Skin epidermis (tissue), 12 donors: ENCODE results near the gene OR5K2.
A peak's percentile ranks its signal among the peaks of the same experiment; 100 is the strongest.

Experiments used
- H3K27ac ChIP-seq, 21 experiments: fragments of 200-600 bp; sonication (generic) in 11 of 21; one replicate each; pipeline ENCODE4 v1.5.0; 2020; ENCODE audit warnings: mild to moderate bottlenecking in 3 of 21, inconsistent platforms in 2 of 21, moderate library complexity in 2 of 21
- H3K4me3 ChIP-seq, 7 experiments: fragments of 200-600 bp; sonication (generic) in 2 of 7; one replicate each; pipeline ENCODE4 v1.5.0; 2020; ENCODE audit warnings: inconsistent platforms in 2 of 7, mild to moderate bottlenecking in 2 of 7, moderate library complexity in 1 of 7

The OR5K2 gene

GRCh38 chr3:98497381-98497780 lies at the start of gene OR5K2:
Gene OR5K2, plus strand, starts transcription at chr3:98497681. Its CDS starts 0 bp downstream, at chr3:98497681.
- Histone ChIP-seq H3K27ac (no peak within 1 kb of the TSS), H3K4me3 (no peak within 1 kb of the TSS)

DNA sequence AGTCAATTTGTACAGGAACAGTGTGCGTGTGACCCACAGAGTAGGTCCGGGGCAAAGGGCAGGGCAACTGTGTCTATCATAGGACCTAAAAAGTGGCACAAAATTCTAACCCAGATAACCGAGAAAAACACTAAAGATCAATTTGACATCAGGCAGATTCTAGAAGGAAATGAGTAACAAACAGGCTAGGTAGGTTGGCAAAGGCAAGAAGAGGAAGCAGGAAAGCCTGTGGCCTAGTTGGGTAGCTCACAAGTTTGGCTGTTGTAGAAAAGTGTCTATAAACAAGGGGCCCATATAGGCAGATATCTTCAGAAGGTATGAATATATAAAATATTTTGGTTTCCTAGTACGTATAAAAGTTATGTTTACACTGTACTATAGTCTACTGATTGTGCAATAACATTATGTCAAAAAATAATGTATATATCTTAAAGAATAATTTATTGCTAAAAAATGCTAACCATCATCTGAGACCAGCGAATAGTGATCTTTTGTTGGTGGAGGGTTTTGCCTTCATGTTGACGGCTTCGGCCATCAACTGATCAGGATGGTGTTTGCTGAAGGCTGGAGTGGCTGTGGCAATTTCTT lies 47.8 kb upstream of the OR5K2 start:
- H3K4me3 ChIP-seq, result no peak overlapping the region
- peak overlapping the region in 1 of 21 experiments; percentile 45 for H3K27ac ChIP-seq

- Histone ChIP-seq H3K4me3 (no peak overlapping the region), H3K27ac (peak overlapping the region in 1 of 21 experiments; percentile 45)
These were observed 47.1 kb upstream of the OR5K2 start for GRCh38 chr3:98450372-98450771.

DNA sequence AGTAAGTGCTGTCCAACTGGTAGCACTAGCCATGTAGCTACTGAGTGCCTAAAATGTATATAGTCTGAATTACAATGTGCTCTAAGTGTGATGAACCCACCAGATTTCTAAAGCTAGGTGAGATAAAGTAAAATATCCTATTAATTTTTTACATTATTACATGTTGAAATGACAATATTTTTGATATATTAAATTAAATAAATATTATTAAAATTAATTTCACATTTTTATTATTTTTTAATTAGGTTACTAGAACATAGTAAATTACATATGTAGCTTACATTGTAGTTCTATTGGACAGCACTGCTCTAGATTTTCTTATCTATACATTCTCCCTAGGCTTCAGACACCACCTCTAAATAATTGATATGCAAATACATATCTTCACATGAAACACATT lies 43.7 kb upstream of the OR5K2 start:
- no peak overlapping the region for H3K4me3 ChIP-seq
- no peak overlapping the region for H3K27ac ChIP-seq

DNA sequence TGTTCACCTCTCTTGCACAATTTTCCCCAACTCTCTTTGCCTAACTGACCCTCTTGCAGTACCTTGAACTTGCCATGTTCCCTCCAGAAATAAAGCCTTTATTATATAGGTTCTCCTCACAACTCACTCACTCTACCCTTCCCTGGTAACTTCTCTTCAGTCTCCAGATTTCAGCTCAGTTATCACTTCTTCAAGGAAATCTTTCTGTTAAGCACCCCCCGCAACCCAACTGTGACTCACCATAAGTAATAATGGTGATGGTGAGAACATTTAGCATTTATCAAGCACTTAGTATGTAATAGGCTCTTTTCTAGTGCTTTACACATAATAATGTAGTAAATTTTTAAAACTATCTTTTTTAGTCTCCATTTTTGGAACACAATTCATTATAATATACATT lies 42.6 kb upstream of the OR5K2 start:
- Histone ChIP-seq H3K27ac (no peak overlapping the region), H3K4me3 (no peak overlapping the region)

GRCh38 chr3:98457543-98457942 lies 39.9 kb upstream of the OR5K2 start:
- H3K27ac ChIP-seq, result no peak overlapping the region

DNA sequence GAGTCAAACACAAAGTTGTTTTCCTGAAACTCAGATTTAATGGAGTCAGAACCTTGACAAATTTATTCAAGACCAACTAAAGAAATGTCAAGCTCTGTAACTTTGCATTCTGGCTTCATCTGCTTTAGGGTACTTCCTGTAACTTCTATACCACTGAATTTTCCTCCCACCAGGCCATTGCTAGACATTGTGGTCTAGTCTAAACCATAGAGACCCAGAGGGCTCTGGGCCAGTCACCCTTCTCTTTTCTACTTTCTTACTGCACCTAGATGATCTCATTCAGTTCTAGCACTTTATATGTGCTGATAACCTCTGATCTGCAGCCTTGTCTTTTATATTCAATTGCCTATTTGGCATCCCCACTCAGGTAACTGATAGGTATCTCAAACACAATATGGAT lies 37.3 kb upstream of the OR5K2 start:
- Histone ChIP-seq H3K27ac (no peak overlapping the region), H3K4me3 (no peak overlapping the region)

More at GRCh38 chr3:98457543-98457942, 39.9 kb upstream of the OR5K2 start:
- no peak overlapping the region for H3K4me3 ChIP-seq

GRCh38 chr3:98462901-98463300 lies 34.6 kb upstream of the OR5K2 start, which contains the start of gene OR5K1:
Gene OR5K1, plus strand, starts transcription at chr3:98463201. Its CDS starts 6,376 bp downstream, at chr3:98469577.
- no peak within 1 kb of the TSS for H3K27ac ChIP-seq
- no peak within 1 kb of the TSS for H3K4me3 ChIP-seq

GRCh38 chr3:98482717-98483482 lies 14.6 kb upstream of the OR5K2 start:
- no peak overlapping the region for H3K4me3 ChIP-seq
- no peak overlapping the region for H3K27ac ChIP-seq

- Histone ChIP-seq H3K4me3 (no peak overlapping the region), H3K27ac (no peak overlapping the region)
These were observed 13.9 kb upstream of the OR5K2 start for GRCh38 chr3:98483626-98484025.

DNA sequence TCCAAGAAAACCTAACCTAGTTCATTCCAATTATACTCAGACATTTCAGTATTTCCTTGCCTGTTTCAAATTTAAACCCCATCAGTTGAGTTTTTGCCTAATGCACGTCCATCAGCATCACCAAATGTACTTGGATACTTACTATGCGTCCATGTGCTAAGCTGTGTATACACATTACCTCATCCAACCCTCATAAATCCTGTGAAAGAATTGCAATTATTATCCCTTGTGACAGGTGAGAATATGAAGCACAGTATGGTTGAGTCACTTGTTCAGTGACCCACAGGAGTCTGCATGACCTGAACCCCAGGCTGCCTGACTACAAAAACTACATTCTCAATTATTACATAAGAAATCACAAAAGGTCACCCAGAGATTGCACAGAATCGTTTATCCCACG lies 2.5 kb downstream of the OR5K2 start:
- no peak overlapping the region for H3K27ac ChIP-seq
- H3K4me3 ChIP-seq, result no peak overlapping the region

- Histone ChIP-seq H3K4me3 (no peak overlapping the region), H3K27ac (peak overlapping the region in 1 of 21 experiments; percentile 2)
These were observed 3.8 kb downstream of the OR5K2 start for GRCh38 chr3:98501270-98501669.

DNA sequence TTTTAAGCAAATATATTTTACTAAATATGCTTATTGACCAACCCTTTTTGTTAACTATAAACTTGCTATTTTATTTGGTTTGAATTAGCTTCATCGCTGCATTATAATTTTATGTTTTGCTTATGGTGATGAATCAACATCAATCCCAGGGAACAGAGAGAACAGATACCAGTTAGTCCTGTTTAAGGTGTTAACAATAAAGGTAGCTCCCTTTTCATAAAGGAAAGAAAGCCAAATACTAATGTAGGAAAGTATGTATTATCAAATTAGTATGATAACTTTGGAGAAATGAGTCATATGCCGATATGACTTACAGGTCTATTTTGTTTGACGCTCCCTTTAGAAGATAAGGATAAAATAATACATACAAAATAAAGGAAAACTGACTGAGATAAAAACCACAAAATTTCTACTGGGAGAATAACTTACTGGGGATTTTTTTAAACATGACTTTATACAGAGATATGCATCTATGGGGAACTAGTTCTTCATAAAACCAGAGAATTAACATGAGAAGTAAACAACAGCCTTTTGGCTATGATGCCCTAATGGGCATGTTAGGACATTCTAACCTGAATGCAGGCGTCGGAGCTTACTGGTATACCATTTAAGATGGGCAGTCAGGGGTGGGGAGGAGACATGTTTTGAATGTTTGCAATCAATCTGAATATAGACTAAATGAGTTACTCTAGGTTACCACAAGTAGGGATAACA lies 4.5 kb downstream of the OR5K2 start:
- Histone ChIP-seq H3K4me3 (no peak overlapping the region), H3K27ac (no peak overlapping the region)

DNA sequence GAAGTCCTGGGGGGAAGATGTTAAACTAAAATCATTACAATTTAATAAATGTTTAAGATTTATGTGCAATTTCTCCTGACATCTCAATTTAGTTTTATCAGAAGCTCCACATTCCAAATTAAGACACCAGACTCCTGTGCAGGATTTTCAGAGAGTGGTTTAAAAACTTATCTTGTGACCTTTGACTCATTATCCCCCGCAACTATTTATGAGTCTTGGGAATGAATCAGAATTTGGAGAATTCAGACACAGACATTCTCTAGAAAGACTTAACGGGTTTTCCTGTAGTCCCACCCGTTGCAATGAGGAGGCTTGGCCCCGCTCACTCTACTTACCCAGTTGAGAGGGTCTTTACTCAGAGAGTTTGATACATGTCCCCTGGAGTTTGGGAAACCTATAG lies 7.1 kb downstream of the OR5K2 start:
- Histone ChIP-seq H3K27ac (no peak overlapping the region), H3K4me3 (no peak overlapping the region)

GRCh38 chr3:98508582-98508981 lies 11.1 kb downstream of the OR5K2 start:
- Histone ChIP-seq H3K27ac (no peak overlapping the region), H3K4me3 (no peak overlapping the region)

GRCh38 chr3:98512576-98512975 lies 15.1 kb downstream of the OR5K2 start:
- H3K4me3 ChIP-seq, result no peak overlapping the region
- H3K27ac ChIP-seq, result peak overlapping the region in 1 of 21 experiments; percentile 37

DNA sequence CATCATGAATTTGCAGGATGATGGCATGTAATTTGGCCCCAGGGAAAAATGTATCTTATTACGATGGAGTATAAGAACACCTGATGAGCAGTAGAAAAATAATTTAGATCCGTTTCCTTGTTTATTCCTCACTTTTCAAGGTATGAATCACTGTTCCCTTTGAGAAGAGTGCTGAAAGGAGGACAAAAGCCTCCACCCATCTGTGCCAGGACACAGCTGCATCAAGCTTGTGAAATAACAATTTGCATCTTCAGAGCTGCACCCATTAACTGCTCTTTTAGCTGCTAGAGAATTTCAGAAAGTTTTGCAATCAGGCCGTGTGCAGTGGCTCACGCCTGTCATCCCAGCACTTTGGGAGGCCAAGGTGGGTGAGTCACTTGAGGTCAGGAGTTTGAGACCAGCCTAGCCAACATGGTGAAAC lies 15.6 kb downstream of the OR5K2 start:
- H3K27ac ChIP-seq, result no peak overlapping the region
- no peak overlapping the region for H3K4me3 ChIP-seq

GRCh38 chr3:98513736-98514135 lies 16.3 kb downstream of the OR5K2 start:
- Histone ChIP-seq H3K4me3 (no peak overlapping the region), H3K27ac (no peak overlapping the region)

DNA sequence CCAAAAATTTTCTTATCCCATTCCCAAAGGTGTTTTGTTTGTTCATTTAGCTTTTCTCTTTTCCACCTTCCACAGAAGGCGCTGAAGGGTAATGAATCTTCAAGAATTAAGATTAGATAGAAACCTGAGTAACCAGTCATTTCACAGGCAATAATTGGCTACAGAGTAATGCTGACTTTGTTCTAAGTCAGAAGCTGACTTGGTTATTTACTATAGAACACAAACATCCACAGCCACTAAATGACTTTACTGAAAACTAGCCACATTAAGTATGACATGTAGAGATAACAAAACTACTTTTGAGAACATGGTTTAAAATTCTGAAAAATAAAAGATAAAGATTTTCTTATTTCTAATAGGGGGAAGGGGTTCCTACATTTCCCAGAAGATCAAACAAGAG lies 17.5 kb downstream of the OR5K2 start:
- H3K27ac ChIP-seq, result no peak overlapping the region
- no peak overlapping the region for H3K4me3 ChIP-seq

GRCh38 chr3:98518816-98519215 lies 21.3 kb downstream of the OR5K2 start:
- Histone ChIP-seq H3K27ac (peak overlapping the region in 1 of 21 experiments; percentile 21), H3K4me3 (no peak overlapping the region)

- H3K4me3 ChIP-seq, result no peak overlapping the region
These were observed 21.9 kb downstream of the OR5K2 start for GRCh38 chr3:98519351-98519750.

More at GRCh38 chr3:98519351-98519750, 21.9 kb downstream of the OR5K2 start:
- H3K27ac ChIP-seq, result peak overlapping the region in 1 of 21 experiments; percentile 13
